ENCODE data around the gene TCFL5. TPM values are rescaled to one million over a fixed set of nuclear protein-coding genes. Genes with fewer than 3 reads are reported as not detected.

The TCFL5 gene
- total and polyA plus RNA-seq, 10 of the 15 experiments (the other 5 are each of a cell fraction or from before 2014, with no cell fraction given), result 0.48 to 8.1 (median 3.8) TPM

- in situ Hi-C loops (cut with MboI), result no loop called here
- Histone ChIP-seq H3K4me3 (no peak overlapping the region), H2AFZ (ENCODE audit: control insufficient read depth, low read depth, low read length) (no peak overlapping the region), H3K27me3 (replicated peaks in 1 of 2; ENCODE audit: control insufficient read depth in 2 of 2, insufficient read depth in 2 of 2, low read length in 1 of 2) (no peaks in the 10 kb centered on the region), H3K27ac (ENCODE audit: control insufficient read depth, insufficient read depth) (no peak overlapping the region), H3K79me2 (ENCODE audit: control insufficient read depth, insufficient read depth, low read length) (no peaks in the 10 kb centered on the region), H3K4me1 (ENCODE audit: control insufficient read depth, insufficient read depth, low read length) (no peaks in the 10 kb centered on the region), H3K36me3 (ENCODE audit: control insufficient read depth in 2 of 2, insufficient read depth in 2 of 2, low read length in 1 of 2) (peaks cover 26 to 30% of the 10 kb centered on the region in 2 experiments), H4K20me1 (ENCODE audit: control insufficient read depth, insufficient read depth) (no peaks in the 10 kb centered on the region; the same call in 1 of the 2 replicates), H3K9me3 (replicated peaks; ENCODE audit: control insufficient read depth, insufficient read depth, low read length) (no peaks in the 10 kb centered on the region), H3K4me2 (ENCODE audit: control insufficient read depth, insufficient read depth) (no peak overlapping the region), H3K9ac (ENCODE audit: control insufficient read depth, insufficient read depth, low read length) (no peak overlapping the region)
- BruUV-seq (replicated peaks), result no TSS peak
- intact Hi-C loops (cut with micrococcal nuclease; ENCODE audit: unreplicated experiment), result no loop called here
- ATAC-seq (no peak), FAIRE-seq (no peak), DNase-seq (ENCODE audit: low read depth, low spot score) (no peak)
- TF ChIP-seq, protein P1, sequence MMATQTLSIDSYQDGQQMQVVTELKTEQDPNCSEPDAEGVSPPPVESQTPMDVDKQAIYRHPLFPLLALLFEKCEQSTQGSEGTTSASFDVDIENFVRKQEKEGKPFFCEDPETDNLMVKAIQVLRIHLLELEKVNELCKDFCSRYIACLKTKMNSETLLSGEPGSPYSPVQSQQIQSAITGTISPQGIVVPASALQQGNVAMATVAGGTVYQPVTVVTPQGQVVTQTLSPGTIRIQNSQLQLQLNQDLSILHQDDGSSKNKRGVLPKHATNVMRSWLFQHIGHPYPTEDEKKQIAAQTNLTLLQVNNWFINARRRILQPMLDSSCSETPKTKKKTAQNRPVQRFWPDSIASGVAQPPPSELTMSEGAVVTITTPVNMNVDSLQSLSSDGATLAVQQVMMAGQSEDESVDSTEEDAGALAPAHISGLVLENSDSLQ (IDR thresholded peaks at IDR 0.05), result no peak
- TF ChIP-seq, protein P2, sequence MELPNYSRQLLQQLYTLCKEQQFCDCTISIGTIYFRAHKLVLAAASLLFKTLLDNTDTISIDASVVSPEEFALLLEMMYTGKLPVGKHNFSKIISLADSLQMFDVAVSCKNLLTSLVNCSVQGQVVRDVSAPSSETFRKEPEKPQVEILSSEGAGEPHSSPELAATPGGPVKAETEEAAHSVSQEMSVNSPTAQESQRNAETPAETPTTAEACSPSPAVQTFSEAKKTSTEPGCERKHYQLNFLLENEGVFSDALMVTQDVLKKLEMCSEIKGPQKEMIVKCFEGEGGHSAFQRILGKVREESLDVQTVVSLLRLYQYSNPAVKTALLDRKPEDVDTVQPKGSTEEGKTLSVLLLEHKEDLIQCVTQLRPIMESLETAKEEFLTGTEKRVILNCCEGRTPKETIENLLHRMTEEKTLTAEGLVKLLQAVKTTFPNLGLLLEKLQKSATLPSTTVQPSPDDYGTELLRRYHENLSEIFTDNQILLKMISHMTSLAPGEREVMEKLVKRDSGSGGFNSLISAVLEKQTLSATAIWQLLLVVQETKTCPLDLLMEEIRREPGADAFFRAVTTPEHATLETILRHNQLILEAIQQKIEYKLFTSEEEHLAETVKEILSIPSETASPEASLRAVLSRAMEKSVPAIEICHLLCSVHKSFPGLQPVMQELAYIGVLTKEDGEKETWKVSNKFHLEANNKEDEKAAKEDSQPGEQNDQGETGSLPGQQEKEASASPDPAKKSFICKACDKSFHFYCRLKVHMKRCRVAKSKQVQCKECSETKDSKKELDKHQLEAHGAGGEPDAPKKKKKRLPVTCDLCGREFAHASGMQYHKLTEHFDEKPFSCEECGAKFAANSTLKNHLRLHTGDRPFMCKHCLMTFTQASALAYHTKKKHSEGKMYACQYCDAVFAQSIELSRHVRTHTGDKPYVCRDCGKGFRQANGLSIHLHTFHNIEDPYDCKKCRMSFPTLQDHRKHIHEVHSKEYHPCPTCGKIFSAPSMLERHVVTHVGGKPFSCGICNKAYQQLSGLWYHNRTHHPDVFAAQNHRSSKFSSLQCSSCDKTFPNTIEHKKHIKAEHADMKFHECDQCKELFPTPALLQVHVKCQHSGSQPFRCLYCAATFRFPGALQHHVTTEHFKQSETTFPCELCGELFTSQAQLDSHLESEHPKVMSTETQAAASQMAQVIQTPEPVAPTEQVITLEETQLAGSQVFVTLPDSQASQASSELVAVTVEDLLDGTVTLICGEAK (IDR thresholded peaks at IDR 0.05; ENCODE audit: borderline replicate concordance), result no peak
- no peak for TF ChIP-seq SPI1 (IDR thresholded peaks at IDR 0.05; ENCODE audit: borderline replicate concordance, insufficient read depth, low read depth, low read length)
- no peak for TF ChIP-seq MXI1 (IDR thresholded peaks at IDR 0.05; ENCODE audit: low read depth, low read length)
- no peak for TF ChIP-seq SMARCA5 (IDR thresholded peaks at IDR 0.05)
- no peak for TF ChIP-seq TCF7 (IDR thresholded peaks at IDR 0.05; ENCODE audit: borderline replicate concordance)
- ChIA-PET POLR2A (no interaction called here), SMC1A (ENCODE audit: uncharacterized antibody, unreplicated experiment) (no interaction called here), RAD21 (ENCODE audit: unreplicated experiment) (no interaction called here), CTCF (interaction anchor here (1.1 to 1.2 kb wide), 2 partner anchors 14 to 120 kb away, joined by 3 to 4 read pairs; no protein-coding TSS in a partner anchor)
- WGBS (ENCODE audit: insufficient coverage, insufficient replicate concordance, low lambda C conversion rate, missing lambda C conversion rate), result 97% methylated on average over 8 of the region's 8 CpGs
Measured at GRCh38 chr20:62889411-62889810, 27.8 kb upstream of the TCFL5 start.
